Dermis blood vessel endothelial cell (primary cell): Measurements from ENCODE around the gene FOCAD. TPM values are rescaled to one million over a fixed set of nuclear protein-coding genes. Genes with fewer than 3 reads are reported as not detected.
A peak's percentile ranks its signal among the peaks of the same experiment; 100 is the strongest.
"Not testable (repeated sequence)": the region's sequence is repeated elsewhere in the genome, so short reads cannot be mapped to it uniquely, and the experiment has no call there.

Experiments used
- DNase-seq: peaks from one replicate; pipeline ENCODE4 v3.0.0; 2010
- total RNA-seq: library from RNA; depleted of rRNA; stranded (reverse); fragments of >200 nt; gene quantifications from 2 replicates; pipeline ENCODE4 v1.2.3, GENCODE V29; 2014

The FOCAD gene
- total RNA-seq, 1 donor from 2014 or later, result 90.0 TPM

- not testable (repeated sequence) for DNase-seq
Observed at GRCh38 chr9:20974191-20974938, 290.3 kb downstream of the FOCAD start.

- no peak for DNase-seq
Observed at GRCh38 chr9:20978249-20978648, 294.2 kb downstream of the FOCAD start.

DNA sequence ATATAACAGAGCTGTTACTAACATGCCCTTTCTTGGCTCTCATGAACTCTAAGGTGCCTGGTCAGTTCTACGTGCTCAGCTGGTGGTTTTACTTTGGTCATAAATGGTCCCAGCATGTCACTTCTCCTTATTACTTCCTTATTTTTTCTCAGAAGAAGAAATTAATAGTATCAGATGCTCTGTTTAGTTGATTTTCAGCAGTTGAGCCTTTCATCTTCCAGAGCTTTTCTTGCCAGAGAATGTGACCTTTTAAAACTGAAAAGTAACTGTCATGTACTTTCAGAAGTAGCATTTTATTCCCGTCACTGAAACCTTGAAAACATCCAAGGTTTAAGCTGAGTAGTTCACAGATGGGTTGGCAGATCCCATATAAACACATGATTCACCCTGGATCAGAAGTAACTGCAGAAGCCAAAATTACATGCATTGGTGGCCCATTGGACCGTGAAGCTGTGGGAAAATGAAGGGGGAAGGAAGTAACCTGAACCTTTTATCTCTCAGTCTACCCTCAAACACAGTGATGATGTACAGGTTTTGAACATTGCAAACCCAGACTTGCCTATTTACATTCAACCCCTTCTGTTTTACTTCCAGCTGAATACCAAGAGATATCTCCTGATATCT lies 296.9 kb downstream of the FOCAD start:
- DNase-seq, result peak; percentile 6

- DNase-seq, result peak; percentile 25
Observed at GRCh38 chr9:20981486-20981885, 297.4 kb downstream of the FOCAD start.

GRCh38 chr9:20984506-20984905 lies 300.4 kb downstream of the FOCAD start:
- DNase-seq, result no peak

DNA sequence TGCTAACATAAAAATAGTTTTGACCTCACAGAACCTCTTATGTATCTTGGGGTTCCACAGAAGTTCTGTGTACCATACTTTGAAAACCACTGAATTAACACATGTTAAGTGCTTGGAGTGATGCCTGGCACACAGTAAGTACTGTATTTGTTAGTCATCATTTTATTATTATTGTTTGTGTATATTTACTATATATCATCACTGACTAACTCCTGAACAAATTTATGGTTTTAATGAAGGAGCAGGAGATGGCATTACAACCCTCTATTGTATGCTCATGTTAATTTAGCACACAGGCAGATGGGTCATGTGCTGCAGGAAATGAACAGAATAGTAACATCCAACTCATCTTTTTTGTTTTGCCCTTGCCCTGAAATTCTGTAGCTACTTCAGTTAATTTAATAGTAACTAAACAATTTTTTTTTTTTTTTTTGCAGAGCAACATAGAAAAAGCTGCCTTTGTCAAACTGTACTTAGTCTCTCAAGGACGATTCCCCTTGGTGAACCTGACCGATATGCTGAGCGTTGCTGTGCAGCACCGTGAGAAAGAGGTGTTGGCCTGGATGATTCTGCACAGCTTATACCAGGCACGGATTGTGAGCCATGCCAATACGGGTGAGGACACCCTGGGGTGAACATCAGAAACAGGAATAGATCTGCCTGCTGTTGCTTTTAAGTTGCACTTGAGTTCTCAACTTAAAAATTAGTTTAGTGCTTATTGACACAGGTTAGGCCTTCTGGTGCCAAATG lies 302.0 kb downstream of the FOCAD start:
- DNase-seq, result no peak

- DNase-seq, result no peak
Observed at GRCh38 chr9:20987521-20987920, 303.5 kb downstream of the FOCAD start.

DNA sequence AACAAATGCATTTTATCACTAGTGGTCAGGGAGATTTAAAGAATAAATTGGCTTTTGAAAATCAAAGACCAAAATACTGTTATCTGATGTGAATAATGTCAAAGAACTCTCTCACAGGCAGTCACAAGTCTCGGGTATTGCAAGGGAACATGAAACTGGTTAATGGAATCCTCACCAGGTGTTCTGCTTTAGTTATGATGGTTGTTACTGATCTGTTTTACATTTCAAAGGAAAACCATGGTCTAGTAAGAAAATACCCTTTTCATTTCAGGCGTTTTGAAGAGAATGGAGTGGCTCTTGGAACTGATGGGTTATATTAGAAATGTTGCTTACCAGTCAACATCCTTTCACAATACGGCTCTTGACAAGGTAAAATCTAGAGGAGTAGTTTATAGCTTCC lies 304.0 kb downstream of the FOCAD start:
- no peak for DNase-seq

GRCh38 chr9:20988671-20989315 lies 304.7 kb downstream of the FOCAD start:
- no peak for DNase-seq

DNA sequence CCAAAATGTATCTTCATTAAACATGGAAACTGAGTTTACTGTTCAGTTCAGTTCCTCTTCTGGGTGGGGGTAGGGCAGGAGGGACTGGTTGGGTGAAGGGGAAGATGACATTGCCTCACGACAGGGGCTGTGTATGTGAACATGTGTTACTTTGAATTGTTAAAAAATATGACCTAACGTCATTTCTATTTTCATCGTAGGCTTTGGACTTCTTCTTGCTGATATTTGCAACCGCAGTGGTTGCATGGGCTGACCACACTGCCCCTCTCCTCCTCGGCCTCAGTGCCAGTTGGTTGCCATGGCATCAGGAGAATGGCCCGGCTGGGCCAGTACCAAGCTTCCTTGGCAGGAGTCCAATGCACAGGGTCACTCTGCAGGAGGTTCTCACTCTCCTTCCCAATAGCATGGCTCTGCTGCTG lies 305.9 kb downstream of the FOCAD start:
- no peak for DNase-seq

GRCh38 chr9:20990867-20991266 lies 306.8 kb downstream of the FOCAD start:
- no peak for DNase-seq

GRCh38 chr9:20994486-20994885 lies 310.4 kb downstream of the FOCAD start:
- no peak for DNase-seq

DNA sequence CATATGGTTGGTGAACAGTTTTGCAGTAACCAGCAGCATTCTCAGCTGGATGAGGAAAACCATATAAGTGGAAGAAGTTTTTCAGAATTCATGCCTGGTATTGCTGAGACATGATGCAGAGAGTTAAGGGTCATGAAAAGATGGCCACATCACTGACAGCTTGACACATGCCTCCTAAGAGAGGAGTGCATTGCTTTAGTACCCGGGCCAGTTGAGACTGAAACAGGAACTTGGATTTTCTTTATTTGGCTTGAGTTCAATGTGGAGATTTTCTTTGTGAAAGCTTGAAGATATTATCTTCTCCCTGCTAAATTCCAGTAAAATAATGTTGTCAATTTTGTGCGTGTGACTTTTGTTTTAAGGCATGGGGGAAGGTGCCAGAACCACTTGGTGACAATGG lies 311.6 kb downstream of the FOCAD start:
- no peak for DNase-seq

GRCh38 chr9:20996809-20997208 lies 312.8 kb downstream of the FOCAD start:
- no peak for DNase-seq

- no peak for DNase-seq
Observed at GRCh38 chr9:20997503-20998076, 313.5 kb downstream of the FOCAD start.

- DNase-seq, result no peak
Observed at GRCh38 chr9:21001581-21001980, 317.5 kb downstream of the FOCAD start.

GRCh38 chr9:21002040-21002439 lies 318.0 kb downstream of the FOCAD start:
- DNase-seq, result no peak

DNA sequence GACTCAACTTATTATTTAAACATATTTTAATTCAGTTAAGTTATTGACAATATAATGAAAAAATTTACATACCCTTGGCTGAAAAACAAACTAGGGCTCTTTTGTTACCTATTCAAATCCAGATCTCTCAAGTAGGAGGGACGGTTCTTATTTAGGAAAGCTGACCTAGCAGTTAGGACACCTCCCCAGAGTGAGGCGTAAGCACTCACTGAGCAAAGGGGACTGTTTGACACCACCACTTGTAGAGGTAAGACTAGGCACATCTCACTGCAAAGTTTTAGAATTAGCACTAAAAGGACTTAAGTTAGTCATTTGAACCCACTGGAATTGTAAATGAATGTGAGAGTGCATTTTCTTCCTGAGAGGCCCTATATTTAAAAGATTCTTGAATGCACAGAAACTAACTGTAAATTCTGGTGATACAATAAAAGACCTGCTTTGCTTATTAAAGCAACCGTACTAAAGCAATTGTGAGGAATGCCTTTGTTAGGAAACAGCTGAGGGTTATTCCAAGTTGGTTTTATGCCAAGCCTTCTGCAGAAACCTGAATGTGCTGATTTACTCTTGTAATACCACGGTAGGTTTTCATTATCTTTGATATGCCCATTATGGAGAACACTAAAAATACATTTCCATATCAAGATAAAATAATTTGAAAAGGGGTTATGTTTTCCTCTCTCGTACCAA lies 331.2 kb downstream of the FOCAD start:
- peak; percentile 42 for DNase-seq

DNA sequence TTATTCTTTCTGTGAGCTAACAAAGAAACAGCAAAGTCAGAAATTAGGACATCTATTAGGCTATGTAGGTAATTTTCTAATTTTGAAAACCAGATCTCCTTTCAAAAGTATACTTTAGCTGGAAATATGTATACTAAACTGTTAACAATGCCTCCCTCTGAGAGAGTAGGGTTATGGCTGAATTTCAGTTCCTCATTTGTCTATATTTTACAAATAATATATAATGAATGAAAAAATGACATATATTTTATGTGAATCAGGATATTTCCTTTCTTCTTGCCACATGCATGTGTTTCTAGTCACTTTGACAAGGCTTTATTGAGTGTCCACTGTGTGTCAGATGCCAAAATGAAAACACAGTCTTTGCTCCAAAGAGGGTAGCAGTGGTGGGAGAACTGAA lies 331.9 kb downstream of the FOCAD start:
- DNase-seq, result no peak

DNA sequence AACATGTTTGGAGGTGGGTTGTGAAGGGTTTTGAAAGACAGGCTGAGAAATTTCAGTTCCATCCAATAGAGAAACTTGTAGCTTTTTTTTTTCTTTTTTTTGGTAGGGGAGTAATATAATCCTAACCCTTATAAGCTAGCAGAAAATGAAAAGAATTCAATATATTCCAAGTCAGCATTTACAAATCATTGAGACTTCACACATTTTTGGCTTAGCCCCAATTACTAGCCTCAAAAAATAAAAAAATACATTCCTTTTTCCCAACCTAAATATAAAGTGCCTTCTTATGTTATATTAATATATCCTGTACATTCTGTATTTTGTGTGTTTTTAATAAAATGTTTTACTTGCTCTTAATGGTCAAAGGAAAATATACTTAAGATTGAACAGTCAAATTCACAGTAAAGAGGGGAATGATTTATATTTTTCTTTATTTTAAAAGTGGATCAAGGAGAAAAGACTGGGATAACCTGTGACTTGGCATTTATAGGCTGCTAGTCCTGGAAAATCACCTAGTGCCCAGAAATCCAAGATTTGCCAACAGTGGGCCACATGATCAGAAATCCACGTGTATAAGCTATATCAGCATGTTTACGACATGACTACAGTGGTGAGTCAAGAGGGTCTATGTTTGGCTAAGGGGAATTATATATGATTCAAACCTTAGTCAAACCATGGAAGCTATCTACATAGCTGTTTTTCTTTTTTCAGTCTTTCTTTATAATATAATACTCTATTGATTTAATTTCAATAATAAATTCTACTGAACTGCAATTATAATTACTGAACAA lies 332.8 kb downstream of the FOCAD start:
- DNase-seq, result no peak

DNA sequence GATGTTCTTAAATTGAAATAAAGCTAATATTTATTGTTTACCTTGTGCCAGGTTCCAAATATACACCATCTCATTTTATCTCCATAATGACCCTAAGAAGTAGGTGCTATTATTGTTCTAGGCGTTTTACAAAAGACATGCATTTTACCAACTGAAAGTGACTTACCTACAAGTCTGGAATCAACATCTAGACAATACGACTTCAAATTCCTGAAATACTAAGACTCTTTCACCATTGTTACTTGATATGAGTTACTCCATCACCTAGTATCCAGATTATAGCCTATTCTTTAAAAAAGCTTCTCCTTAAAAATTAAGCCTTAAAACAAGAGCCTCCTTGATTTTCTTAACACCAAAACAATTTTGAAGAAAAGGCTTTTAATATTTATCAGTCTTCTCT lies 334.1 kb downstream of the FOCAD start:
- DNase-seq, result no peak
